WTC11 (cell line): ENCODE data around the gene FBXO15.

Experiments
- CREB1 ChIP-seq: sonication (generic); formaldehyde crosslinking; IDR thresholded peaks from 2 replicates; pipeline ENCODE4 v1.8.0; 2023; ENCODE audit warnings: mild to moderate bottlenecking, missing genetic modification reagents
- FOXP1 ChIP-seq: sonication (generic); formaldehyde crosslinking; IDR thresholded peaks from 2 replicates; pipeline ENCODE4 v1.8.0; 2022; ENCODE audit warnings: missing genetic modification reagents, mild to moderate bottlenecking, moderate library complexity, borderline replicate concordance
- GTF2I ChIP-seq: fragments of 250-450 bp; sonication (Bioruptor Pico); conservative IDR thresholded peaks from 2 replicates; pipeline ENCODE4 v1.4.0; 2021; ENCODE audit warnings: mild to moderate bottlenecking
- MXD4 ChIP-seq: fragments of 250-450 bp; sonication (Bioruptor Pico); IDR thresholded peaks from 2 replicates; pipeline ENCODE4 v1.8.0; 2021; ENCODE audit warnings: mild to moderate bottlenecking, moderate library complexity, borderline replicate concordance
- NFE2L1 ChIP-seq: sonication (generic); formaldehyde crosslinking; IDR thresholded peaks from 2 replicates; pipeline ENCODE4 v1.8.1; 2023; ENCODE audit warnings: missing genetic modification reagents
- NFYB ChIP-seq: sonication (generic); formaldehyde crosslinking; conservative IDR thresholded peaks from 2 replicates; pipeline ENCODE4 v1.8.0; 2022; ENCODE audit warnings: low read depth, missing genetic modification reagents
- NR3C1 ChIP-seq: sonication (generic); formaldehyde crosslinking; conservative IDR thresholded peaks from 2 replicates; pipeline ENCODE4 v1.8.1; 2023; ENCODE audit warnings: low read depth, mild to moderate bottlenecking, missing genetic modification reagents
- OVOL2 ChIP-seq: fragments of 250-450 bp; sonication (Bioruptor Pico); IDR thresholded peaks from 2 replicates; pipeline ENCODE4 v1.9.0; 2021; ENCODE audit warnings: mild to moderate bottlenecking, borderline replicate concordance
- SMAD3 ChIP-seq: sonication (generic); formaldehyde crosslinking; IDR thresholded peaks from 2 replicates; pipeline ENCODE4 v1.8.0; 2022; ENCODE audit warnings: missing genetic modification reagents, mild to moderate bottlenecking, borderline replicate concordance
- ZNF416 ChIP-seq: fragments of 250-450 bp; sonication (Bioruptor Pico); IDR thresholded peaks from 2 replicates; pipeline ENCODE4 v1.9.0; 2021; ENCODE audit warnings: mild to moderate bottlenecking, inconsistent platforms
- TF ChIP-seq, protein P1 (sequence below): fragments of 200-600 bp; IDR thresholded peaks from 2 replicates; pipeline ENCODE4 v1.8.0; 2022; ENCODE audit warnings: antibody characterized with exemption
- TF ChIP-seq, protein P2 (sequence below): sonication (generic); formaldehyde crosslinking; IDR thresholded peaks from 2 replicates; pipeline ENCODE4 v1.8.1; 2022; ENCODE audit warnings: low read depth, missing genetic modification reagents, borderline replicate concordance
- TF ChIP-seq, protein P3 (sequence below): sonication (generic); formaldehyde crosslinking; IDR thresholded peaks from 2 replicates; pipeline ENCODE4 v1.8.1; 2023; ENCODE audit warnings: mild to moderate bottlenecking, missing genetic modification reagents, moderate library complexity
- TF ChIP-seq, protein P4 (sequence below): sonication (generic); formaldehyde crosslinking; IDR thresholded peaks from 2 replicates; pipeline ENCODE4 v1.8.1; 2023; ENCODE audit warnings: mild to moderate bottlenecking, moderate library complexity, missing genetic modification reagents

DNA sequence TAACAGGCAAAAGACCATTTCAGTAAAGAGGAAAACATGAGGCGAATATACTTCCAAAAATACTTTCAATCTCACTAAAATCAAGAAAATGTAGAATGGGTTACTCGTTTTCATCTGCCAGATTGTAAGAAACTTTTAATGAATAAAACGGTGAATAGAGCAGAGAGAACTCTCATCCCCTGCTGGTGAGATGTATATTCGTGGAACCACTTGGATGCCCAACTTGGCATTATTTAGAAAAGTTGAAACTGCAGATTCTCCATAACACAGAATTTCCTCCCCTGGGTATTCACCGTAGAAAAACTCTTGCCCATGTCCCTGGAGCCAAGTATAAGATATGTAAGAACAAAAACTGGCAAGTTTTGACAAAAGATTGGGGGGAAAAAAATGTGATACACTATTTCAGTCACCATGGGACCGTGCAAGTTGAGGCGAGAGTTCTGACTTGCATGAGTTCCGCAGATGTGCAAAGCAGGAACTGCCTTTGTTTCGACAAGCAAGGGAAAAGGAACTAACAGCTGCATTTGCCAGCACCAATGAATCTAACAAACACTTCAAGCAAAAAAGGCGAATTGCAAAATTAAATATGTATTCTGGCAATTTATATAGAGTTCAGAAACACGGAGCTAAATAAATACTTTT, 15.5 kb upstream of the FBXO15 start:
- TF ChIP-seq NFYB (CRISPR knock-in tag) (no peak), GTF2I (no peak), CREB1 (no peak), ZNF416 (CRISPR knock-in tag) (no peak), FOXP1 (CRISPR knock-in tag) (no peak), NR3C1 (CRISPR knock-in tag) (no peak), OVOL2 (CRISPR knock-in tag) (no peak), MXD4 (CRISPR knock-in tag) (no peak), NFE2L1 (CRISPR knock-in tag) (no peak), SMAD3 (CRISPR knock-in tag) (no peak)
- TF ChIP-seq, protein P1, sequence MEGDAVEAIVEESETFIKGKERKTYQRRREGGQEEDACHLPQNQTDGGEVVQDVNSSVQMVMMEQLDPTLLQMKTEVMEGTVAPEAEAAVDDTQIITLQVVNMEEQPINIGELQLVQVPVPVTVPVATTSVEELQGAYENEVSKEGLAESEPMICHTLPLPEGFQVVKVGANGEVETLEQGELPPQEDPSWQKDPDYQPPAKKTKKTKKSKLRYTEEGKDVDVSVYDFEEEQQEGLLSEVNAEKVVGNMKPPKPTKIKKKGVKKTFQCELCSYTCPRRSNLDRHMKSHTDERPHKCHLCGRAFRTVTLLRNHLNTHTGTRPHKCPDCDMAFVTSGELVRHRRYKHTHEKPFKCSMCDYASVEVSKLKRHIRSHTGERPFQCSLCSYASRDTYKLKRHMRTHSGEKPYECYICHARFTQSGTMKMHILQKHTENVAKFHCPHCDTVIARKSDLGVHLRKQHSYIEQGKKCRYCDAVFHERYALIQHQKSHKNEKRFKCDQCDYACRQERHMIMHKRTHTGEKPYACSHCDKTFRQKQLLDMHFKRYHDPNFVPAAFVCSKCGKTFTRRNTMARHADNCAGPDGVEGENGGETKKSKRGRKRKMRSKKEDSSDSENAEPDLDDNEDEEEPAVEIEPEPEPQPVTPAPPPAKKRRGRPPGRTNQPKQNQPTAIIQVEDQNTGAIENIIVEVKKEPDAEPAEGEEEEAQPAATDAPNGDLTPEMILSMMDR: no peak
- TF ChIP-seq, protein P2, sequence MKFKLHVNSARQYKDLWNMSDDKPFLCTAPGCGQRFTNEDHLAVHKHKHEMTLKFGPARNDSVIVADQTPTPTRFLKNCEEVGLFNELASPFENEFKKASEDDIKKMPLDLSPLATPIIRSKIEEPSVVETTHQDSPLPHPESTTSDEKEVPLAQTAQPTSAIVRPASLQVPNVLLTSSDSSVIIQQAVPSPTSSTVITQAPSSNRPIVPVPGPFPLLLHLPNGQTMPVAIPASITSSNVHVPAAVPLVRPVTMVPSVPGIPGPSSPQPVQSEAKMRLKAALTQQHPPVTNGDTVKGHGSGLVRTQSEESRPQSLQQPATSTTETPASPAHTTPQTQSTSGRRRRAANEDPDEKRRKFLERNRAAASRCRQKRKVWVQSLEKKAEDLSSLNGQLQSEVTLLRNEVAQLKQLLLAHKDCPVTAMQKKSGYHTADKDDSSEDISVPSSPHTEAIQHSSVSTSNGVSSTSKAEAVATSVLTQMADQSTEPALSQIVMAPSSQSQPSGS (CRISPR knock-in tag): no peak
- TF ChIP-seq, protein P3, sequence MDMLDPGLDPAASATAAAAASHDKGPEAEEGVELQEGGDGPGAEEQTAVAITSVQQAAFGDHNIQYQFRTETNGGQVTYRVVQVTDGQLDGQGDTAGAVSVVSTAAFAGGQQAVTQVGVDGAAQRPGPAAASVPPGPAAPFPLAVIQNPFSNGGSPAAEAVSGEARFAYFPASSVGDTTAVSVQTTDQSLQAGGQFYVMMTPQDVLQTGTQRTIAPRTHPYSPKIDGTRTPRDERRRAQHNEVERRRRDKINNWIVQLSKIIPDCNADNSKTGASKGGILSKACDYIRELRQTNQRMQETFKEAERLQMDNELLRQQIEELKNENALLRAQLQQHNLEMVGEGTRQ (CRISPR knock-in tag): no peak
- TF ChIP-seq, protein P4, sequence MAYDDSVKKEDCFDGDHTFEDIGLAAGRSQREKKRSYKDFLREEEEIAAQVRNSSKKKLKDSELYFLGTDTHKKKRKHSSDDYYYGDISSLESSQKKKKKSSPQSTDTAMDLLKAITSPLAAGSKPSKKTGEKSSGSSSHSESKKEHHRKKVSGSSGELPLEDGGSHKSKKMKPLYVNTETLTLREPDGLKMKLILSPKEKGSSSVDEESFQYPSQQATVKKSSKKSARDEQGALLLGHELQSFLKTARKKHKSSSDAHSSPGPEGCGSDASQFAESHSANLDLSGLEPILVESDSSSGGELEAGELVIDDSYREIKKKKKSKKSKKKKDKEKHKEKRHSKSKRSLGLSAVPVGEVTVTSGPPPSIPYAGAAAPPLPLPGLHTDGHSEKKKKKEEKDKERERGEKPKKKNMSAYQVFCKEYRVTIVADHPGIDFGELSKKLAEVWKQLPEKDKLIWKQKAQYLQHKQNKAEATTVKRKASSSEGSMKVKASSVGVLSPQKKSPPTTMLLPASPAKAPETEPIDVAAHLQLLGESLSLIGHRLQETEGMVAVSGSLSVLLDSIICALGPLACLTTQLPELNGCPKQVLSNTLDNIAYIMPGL (CRISPR knock-in tag): no peak
